Activated CD8-positive, alpha-beta memory T cell treated with anti-CD3 and anti-CD28 coated beads for 48 hours (primary cell): ENCODE data around the gene SGCA.

Experiments
- DNase-seq, 3 experiments: peaks; one replicate each; pipeline ENCODE4 v3.0.0-alpha.2; 2020; ENCODE audit warnings: low read depth in 2 of 3, low spot score in 2 of 3

Gene SGCA

DNA sequence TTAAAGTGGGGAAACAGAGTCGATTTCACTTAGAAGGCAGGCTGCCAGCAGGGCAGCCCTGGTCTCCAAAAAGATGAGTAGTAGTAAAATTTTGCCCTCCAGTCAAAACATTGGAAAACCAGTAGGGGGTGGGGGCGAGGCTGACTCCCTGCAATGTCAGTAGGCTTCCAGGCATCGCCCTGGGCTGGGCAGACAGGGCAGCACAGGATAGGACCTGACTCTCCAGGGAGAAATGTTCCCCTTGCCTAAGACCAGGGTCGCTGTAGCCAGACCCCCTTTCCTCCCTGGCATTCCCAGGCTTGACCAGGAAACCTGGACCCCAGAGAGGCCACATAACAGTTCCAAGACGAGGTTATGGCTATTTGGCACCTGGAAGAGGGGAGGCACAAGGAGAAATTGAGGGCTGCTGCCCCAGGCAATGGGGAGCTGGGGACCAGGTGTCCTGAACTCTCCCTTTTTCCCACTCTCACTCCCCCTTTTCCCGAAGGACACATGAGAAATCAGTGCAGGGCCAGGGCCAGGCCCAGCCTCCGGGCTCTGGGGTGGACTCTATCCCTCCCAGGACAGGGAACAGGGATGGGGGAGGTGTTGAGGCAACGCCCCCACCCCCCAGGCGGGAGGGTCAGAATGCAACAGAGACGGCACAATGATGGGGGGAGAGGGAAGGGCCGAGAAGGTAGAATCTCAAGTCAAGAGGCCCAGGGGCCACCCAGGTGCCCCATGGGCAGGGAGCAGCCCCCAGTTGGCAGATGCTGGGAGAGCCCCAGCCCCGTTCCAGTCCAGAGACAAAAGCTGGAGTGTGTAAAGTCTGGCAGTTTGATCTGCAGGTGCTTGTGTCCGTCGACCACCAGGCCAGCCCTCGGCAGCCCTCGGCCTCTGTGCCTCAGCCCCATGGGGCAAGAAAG is 31.3 kb upstream of the SGCA start:
- DNase-seq: no peak

DNA sequence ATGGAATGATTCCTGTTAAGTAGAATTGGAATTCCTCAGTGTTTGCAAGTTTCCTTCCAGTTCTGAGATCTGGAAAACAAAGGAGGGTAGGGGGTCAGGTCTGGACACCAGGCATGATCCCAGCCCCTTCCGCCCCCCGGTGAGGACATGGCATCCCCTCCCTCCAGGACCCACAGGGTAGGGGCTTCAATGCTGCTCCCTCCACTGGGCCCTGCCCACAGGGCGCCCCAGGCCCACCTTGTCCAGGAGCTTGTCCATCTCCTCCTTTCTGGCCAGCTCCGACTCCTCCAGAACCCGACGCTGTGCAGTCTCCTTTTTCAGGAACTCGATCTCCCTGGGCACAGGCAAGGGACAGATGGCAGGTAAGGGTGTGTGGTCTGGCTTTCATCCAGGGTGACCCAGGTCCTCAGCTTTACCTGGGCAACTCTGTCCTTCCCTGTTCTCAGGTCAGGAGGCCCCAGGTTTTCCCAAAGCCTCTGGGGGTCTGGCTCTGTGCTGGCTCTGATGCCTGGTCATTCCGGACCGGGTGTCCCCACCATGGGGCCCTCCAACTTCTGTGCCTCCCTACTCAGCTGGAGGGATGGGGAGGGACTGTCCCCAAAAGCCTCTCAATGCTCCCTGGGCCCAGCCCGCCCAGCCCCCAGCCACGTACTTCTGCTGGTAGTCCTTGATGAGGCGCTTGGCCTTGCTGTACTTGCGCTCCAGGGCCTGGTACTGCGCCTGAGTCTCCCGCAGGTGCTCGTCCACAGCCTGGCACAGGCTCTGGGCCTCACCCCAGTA is 30.3 kb upstream of the SGCA start:
- no peak for DNase-seq

DNA sequence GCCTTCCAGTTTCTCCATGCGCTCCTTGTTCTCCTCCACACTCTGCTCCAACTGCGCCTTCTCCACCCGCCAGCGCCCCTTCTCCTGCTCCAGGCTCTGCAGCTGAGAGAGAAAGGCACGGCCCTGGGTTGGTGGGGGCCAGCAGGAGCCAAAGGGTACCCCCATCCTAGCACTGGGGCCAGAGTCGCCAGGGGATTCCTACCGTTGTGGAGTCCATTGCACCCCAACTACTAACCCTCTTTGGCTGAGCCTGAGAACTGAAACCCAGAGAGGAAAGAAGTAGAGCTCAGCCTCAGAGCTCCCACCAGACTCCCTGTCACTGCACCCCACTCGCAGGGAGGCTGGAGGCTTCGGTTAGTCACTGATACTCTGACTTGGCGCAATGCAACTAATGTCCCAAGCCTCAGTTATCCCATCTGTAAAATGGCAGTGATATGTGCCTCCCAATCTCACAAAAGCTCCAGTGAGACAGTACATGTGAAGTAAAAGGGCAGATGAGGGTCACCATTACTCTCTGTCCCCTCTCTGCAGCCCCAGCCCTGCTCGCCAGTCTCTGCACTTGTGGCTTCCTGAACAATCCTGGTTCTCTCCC is 29.6 kb upstream of the SGCA start:
- no peak for DNase-seq

DNA sequence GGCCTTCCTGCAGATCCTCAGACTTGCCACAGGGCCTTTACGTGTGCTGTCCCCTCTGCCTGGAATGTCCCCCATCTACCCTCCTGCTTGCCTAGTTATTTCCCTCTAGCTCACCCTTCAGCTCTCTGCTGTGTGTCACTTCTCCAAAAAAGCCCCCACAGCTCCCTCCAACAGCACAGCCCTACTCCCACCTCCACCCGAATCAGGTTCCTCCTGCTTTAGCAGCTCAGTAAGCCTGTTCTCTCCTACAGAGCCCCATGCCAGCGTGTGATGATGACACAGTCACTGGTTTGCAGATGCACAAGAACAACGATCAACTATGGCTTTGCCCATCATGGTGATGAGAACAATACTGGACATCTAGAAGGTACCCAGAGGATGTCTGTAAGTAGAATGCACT is 28.8 kb upstream of the SGCA start:
- DNase-seq: no peak

DNA sequence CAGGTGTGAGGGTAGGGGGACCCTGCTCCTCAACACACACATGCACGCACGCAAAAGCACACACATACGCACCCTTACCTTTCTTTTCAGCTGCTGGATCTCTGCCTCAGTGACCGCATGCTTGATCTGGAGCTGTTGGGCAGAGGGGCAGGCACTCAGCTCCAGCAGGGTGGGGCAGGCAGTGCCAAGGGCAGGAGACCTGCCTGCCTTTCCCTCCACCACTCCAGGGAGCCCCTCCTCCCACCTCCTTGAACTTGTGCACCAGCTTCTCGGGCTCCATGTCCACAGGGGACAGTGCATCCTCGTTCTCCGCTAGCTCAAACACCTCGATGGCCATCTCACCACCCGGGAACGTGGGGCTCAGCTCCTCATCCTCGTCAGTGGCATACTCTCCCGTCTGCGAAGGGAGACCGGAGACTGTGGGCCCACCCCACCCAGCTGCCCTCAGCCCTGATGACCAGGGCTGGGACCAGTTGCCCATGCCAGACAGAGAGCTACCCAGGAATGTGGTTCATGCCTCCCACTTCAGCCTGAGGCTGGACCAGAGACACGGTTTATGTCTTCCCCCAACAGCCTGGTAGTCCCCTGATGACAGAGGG is 26.5 kb upstream of the SGCA start:
- DNase-seq: no peak

DNA sequence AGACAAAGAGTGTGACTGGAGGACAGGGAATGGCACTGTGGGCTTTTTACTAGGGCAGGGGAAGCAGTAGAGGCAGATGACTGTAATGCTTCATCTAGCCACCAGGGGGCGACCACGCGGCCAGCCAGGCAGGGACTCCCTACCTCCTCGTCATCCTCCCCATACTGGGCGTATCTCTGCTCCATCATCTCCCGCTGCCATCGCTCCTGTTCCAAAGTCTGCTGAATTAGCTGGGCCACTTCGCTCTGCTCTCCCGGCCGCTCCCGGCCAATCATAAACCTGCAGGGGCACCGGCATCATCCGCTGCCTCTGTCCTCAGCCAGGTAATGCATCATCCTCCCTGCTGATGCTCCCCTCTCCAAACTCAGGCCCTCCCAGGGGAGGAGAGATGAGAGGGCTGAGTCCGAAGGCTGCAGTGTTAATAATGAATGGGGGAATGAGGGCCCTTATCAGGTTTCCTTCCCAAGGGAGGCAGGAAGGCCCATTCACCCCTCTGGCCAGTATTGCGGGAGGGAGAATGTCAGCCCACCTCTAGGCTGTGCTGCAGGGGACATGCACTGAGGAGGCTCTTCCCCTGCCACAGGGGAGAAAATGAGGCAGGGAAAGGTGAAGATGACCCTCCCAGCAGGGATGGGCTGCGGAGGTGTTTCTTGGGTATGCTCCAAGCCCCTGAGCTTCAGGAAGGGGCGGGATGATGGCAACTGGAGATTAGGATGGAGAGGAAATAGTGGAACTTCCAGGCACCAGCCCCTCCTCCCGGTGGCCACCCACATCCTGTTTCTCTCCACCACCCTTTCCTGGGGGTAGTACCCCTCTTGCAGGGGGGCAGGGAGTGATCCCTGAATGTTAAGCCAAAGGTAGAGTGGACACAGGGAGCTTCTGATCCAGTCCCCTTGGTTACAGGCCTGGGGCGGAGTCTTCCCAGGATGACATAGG is 25.6 kb upstream of the SGCA start:
- peak in 2 of 3 experiments; percentile 67 to 71 for DNase-seq

DNA sequence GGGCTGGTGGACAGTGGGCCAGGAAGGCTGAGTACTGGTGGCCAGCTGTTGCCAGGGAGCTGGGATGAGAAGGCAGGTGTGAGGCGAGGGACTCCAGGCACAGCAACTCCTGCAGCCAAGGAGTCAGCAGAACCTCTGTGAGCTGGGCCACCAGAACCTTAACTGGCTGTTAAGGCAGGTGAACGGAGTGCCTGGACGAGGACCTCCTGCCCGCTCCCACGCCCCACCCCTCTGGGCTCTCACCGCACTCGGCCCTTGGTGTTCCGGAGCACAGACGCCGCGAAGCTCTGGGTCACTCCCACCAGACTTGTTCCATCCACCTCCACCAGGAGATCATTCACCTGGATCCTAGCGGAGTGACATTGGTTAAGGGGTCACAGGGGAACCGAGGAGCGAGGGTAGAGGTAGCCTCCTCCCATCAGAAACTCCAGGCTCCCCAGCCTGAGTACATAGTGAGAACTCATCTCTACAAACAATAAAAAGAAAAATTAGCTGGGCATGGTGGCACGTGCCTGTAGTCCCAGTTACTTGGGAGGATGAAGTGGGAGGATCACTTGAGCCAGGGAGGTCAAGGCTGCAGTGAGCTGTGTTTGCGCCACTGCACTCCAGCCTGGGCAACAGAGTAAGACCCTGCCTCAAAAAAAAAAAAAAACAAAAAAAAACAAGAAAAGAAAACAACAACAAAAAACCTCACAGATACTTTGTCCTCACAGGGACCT is 24.6 kb upstream of the SGCA start:
- no peak for DNase-seq

DNA sequence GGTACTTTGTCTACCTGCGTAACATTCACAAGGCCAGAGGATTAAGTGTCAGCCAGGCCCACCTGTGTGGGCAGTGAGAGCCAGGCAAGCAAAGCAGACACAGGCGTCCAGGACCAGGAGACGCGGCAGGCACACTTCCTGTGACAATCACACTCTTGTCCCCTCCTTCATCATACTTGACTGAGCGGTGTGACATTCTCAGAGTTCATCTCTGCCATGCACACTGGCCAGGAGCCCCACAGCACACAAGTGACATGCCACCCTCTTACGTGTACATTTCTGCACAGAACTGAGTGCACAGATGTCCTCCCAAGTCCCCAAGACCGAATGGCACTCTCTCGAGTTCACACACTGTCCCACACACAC is 24.1 kb upstream of the SGCA start:
- no peak for DNase-seq

DNA sequence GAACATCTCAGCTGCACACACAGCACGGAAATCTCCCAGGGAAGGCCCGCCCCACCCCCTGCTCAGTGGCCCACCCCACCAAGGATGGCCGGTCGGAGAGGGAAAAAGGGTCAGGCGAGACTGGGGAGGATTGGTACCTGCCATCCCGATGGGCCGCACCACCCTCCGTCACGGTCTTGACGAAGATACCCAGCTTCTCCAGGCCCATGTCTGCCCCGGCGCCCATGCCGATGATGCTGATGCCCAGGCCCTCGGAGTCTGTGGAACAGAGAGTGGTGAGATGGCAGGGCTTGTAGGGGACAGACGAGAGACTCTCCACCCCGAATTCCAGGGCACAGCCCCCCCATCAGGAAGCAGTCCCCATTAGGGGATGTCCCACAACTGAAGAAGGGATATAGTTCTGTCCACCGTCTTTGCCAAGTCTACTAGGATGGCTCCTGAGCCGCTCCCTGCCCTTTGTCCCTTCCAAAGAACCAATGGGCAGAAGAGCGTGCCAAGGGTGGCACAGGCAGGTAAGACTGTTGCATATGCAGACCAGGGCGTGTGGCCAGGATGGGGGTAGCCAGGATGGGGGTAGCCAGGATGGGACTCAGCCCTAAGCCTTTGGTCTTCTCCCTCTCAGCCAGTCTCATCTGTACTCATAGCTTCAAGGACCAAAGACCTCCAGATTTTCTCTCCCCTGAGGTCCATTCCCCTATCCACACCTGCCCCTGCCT is 22.2 kb upstream of the SGCA start:
- DNase-seq: no peak

DNA sequence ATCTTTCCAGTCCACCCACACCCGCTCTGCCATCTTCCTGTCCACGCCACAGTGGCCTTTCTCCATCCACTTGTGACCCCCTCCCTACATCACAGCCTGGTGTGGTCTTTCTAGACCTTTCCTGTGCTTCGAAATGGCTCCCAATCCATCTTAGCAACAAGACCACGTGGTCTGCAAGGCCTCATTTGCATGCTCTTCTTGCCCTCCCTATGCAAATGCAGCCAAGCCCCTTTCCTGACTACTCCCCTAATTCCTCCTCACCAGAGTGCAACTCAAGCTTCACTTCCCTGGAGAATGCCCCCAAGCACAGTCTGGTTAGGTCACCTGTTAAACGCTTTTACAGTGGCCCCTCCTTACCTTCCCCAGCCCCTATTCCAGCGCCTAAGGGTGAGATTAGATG is 21.4 kb upstream of the SGCA start:
- DNase-seq: no peak

DNA sequence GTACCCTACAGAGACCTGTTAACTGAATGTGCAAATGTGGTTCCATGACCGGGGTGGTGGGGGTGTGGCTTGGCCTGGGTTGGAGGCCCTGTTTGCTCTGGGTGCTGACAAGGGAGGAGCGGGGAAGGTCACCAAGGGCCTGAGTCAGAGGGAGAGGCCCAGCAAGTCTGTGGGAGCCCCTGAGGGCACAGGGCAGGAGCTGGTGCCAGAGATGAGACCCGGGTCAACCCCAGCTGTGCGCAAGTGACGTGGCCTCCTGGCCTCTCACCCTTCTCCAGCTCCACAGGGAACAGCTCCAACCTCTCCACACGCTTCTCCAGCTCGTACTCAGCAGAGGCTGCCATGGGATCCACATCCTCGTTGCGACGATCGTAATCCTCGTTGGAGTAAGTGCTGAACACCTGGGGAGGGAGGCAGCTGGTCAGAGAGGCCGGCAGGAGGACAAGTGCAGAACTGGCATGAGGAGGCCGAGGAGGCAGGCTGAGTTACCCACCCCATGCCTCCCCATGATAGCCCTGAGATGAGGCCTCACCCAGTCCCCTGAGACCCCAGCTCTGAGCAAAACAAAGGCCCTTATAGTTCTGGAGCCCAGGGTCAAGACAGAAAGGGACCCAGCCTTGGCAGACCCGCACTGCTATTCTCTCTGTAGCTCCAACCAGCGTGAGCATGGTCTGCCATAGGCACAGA is 20.8 kb upstream of the SGCA start:
- DNase-seq: no peak

DNA sequence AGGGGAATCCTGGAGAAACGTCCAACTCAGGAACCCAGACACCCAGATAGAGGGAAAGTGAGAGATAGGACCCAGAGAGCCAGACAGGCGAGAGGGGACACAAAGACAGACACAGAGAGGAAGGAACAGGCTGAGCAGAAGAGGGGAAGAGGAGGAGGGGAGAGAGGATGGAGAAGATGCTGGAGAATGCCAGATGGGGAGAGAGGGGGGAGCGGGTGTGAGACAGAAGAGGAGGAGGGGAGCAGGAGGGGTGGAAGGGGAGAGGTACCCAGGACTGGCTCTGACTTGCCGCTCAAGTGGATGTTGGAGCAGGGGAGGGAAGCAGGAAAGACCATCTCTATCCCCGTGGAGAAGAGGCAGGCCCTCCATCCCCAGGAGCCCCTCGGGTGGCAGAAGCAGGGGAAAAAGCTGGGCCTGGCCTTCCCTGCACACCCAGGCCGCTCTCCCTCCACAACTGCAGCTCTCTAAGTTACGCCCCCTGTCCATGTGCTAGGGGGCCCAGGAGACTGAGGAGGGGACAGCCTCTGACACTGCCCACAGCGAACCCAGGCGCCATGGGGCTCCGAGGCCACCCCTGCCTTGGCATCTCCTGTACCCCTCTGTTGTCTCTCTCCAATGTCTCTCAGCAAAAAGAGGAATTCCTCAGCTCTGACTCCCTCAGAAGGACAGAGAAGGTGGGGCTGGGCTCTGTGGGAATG is 20.1 kb upstream of the SGCA start:
- no peak for DNase-seq

DNA sequence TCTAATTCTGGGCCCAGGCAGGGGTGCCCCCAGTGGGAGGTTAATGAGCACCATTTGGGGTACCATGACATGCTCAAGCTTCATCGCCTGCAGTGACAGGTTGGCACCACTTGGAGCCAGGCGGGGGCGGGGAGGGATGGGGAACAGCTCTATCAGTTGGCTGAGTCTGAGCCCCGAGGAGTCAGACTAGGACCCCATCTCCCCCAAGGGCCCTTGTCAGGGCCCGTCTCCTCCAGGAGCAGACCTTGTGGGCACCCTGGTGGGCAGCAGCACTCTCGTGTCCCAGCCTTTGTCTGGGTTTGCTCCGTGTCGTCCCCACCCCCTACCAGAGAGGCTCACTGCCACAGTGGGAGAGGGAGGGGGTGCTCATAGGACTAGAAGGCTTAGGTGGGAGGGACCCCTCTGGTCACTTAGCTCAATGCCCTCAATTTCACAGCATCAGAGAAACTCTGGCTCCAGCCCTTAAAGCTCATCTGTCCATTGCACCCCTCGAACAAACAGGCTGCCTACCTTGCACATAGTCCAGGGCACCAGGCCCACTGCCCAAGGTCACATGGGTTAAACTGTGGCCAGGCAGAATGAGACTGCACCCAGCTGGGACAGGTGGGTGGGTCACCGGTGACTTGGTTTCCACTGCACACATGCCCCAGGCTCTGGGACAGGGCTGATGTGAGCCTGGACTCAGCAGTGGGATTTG is 19.4 kb upstream of the SGCA start:
- no peak for DNase-seq

DNA sequence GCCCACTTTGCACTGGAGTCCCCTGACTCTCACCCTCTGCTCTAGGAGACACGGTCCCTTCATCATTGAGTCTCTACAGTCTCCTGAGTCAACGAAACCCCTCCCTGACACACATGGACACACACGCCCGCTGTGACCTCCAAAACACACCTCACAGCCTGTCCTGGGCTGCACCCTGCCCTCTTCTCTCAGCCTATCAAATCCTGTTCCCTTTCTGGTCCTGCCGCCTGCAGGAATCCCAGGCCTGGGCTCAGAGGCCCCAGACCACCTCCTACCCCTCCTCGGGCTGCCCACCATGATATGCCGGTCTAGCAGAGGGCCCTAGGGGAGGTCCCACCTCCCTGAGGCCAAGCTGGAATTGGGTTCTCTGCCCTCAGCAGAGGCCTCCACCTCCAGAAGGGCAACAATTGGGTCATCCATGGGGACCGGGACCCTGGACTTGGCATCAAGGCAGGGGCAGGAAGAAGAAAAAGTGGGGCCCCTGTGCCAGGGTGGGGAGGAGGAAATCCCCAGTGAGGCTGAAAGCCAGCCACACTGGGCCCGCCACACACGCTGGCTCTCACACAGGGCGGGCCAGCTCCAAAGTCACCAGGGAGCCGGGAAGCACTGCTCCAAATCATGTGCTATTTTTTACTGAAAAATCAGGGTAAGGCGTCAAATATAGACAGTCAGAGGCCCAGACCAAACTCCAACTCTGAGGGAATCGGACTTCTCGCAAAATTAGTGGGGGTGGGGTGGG is 18.7 kb upstream of the SGCA start:
- DNase-seq: no peak

DNA sequence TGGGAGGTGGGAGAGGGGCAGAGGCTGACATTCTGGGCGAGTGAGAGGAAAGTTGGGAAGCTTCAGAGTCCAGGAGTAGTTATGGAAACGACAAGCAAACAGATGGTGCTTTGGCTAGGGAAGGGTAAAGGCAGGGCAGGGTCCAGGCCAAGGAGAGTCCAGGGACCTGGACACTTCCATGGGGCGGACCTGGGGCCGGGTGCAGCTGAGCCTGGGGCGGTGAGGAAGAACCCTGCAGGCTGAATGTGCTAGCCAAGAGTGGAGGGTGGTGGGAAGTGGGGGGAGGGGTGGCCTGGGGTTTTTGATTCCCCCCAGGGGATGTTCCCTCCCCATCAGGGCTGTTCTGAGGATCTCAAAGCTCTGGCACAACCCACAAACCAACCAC is 18.0 kb upstream of the SGCA start:
- no peak for DNase-seq

DNA sequence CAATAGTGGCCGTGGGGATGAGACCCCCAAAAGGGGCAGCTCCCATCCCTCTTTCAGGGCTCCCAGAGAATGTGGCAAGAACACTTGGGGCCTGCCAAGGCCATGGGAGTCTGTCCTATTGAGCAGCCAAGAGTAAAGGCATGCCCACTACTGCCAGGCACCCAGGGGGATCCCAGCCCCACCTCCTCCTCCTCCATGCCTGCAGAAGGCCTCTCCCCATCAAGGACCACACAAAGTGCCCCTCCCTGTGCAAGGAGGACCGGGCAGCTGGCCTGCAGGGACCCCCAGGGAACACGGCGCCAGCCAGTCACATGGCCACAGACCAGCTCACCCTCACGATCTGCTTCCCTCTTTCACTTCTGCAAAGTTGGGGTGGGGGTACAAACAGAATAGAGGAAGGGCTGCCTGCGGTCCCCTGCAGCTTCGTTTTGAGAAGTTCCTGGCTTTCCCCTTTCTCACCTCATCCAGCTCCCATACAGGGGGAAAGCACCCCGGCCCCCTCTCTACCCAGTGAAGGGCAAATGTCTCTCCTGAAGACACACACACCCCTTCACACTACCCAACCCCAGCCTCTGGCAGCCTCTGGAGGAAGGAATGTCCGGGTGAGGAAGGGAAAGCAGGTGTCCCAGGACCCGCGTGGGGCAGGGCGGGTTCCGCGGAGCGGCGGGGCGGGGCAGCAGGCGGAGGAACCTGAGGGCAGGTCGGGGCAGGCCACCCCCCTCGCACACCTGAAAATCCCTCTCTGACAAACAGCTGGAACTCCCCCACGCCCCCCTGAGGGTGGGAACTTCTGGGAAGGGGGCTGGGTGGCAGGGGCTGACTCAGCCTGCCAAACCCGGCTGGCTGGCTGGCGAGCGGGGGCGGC is 17.3 kb upstream of the SGCA start:
- DNase-seq: peak in 1 of 3 experiments; percentile 56
